Osteoblast (primary cell): Measurements from ENCODE around the gene LCLAT1. TPM values are rescaled to one million over a fixed set of nuclear protein-coding genes. Genes with fewer than 3 reads are reported as not detected.

Experiments used
- DNase-seq: peaks from one replicate; pipeline ENCODE4 v3.0.0; 2011; ENCODE audit warnings: low spot score, mixed read lengths; ENCODE audit not compliant: insufficient read length; ENCODE audit errors: missing footprints
- H2AFZ ChIP-seq: 2 replicates; pipeline ENCODE4 v1.6.0; 2011; ENCODE audit warnings: mild to moderate bottlenecking, low read length
- H3K27ac ChIP-seq: 2 replicates; pipeline ENCODE4 v1.5.1; 2011; ENCODE audit warnings: mild to moderate bottlenecking, low read depth, low read length, moderate library complexity
- H3K27me3 ChIP-seq: 2 replicates; pipeline ENCODE4 v1.6.0; 2012; ENCODE audit warnings: mild to moderate bottlenecking, control low read depth, inconsistent platforms, low read length, moderate library complexity; ENCODE audit not compliant: insufficient read depth
- H3K36me3 ChIP-seq: 2 replicates; pipeline ENCODE4 v1.5.1; 2011; ENCODE audit warnings: mild to moderate bottlenecking, low read length, control low read depth, moderate library complexity; ENCODE audit not compliant: insufficient read depth
- H3K4me1 ChIP-seq: 2 replicates; pipeline ENCODE4 v1.5.1; 2011; ENCODE audit warnings: mild to moderate bottlenecking, low read length, control low read depth, moderate library complexity; ENCODE audit not compliant: insufficient read depth
- H3K4me2 ChIP-seq: 2 replicates; pipeline ENCODE4 v1.6.0; 2011; ENCODE audit warnings: mild to moderate bottlenecking, low read length; ENCODE audit not compliant: insufficient read depth
- H3K4me3 ChIP-seq: fragments of 200-600 bp; sonication (generic); 3 replicates; pipeline ENCODE4 v1.5.1; 2012; ENCODE audit warnings: mild to moderate bottlenecking, low read length, inconsistent platforms; ENCODE audit not compliant: insufficient read depth
- H3K79me2 ChIP-seq: 2 replicates; pipeline ENCODE4 v1.6.0; 2012; ENCODE audit warnings: mild to moderate bottlenecking, low read length, control low read depth, inconsistent platforms; ENCODE audit not compliant: insufficient read depth
- H3K9me3 ChIP-seq: 2 replicates; pipeline ENCODE4 v1.5.1; 2011; ENCODE audit warnings: low read depth, low read length, control low read depth
- H4K20me1 ChIP-seq: 2 replicates; pipeline ENCODE4 v1.6.0; 2012; ENCODE audit warnings: mild to moderate bottlenecking, low read length, control low read depth; ENCODE audit not compliant: insufficient read depth
- total RNA-seq: library from RNA; depleted of rRNA; stranded (reverse); fragments of >200 nt; gene quantifications from 2 replicates; pipeline ENCODE4 v1.2.3, GENCODE V29; 2012
- TF ChIP-seq, protein P1 (sequence below): IDR thresholded peaks from 2 replicates; pipeline ENCODE4 v1.5.1; 2011; ENCODE audit warnings: mild to moderate bottlenecking, low read depth, low read length, moderate library complexity; ENCODE audit errors: extremely low read depth

The LCLAT1 gene
- total RNA-seq, 1 donor = 29.7 TPM

DNA sequence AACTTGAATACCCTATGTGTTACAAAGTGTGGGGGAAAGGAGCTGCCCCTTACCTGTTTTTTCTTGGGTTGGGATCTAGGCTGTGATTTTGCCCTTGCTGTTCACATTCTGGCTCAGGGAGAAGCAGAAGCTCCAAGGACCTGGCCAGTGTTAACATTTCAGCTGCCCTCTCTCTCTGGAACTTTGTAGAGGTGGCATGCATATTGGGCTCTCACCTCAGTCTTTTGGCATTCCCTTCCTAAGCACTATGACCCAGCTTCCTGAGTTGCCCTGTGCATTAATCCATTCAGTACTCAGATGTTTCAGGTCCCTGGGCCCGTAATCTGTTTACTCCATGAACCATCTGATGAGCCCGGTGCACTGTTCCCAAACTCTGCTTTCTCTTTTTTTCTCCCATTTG, 12.1 kb downstream of the LCLAT1 start:
- no peak overlapping the region for H3K27ac ChIP-seq
- H3K4me2 ChIP-seq = no peak overlapping the region
- no peaks in the 10 kb centered on the region for H3K9me3 ChIP-seq
- no peaks in the 10 kb centered on the region for H3K36me3 ChIP-seq
- peaks cover 62% of the 10 kb centered on the region for H3K79me2 ChIP-seq
- H3K27me3 ChIP-seq = no peaks in the 10 kb centered on the region
- no peak for DNase-seq
- H3K4me1 ChIP-seq = no peaks in the 10 kb centered on the region
- TF ChIP-seq, protein P1, sequence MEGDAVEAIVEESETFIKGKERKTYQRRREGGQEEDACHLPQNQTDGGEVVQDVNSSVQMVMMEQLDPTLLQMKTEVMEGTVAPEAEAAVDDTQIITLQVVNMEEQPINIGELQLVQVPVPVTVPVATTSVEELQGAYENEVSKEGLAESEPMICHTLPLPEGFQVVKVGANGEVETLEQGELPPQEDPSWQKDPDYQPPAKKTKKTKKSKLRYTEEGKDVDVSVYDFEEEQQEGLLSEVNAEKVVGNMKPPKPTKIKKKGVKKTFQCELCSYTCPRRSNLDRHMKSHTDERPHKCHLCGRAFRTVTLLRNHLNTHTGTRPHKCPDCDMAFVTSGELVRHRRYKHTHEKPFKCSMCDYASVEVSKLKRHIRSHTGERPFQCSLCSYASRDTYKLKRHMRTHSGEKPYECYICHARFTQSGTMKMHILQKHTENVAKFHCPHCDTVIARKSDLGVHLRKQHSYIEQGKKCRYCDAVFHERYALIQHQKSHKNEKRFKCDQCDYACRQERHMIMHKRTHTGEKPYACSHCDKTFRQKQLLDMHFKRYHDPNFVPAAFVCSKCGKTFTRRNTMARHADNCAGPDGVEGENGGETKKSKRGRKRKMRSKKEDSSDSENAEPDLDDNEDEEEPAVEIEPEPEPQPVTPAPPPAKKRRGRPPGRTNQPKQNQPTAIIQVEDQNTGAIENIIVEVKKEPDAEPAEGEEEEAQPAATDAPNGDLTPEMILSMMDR = no peak
- no peak overlapping the region for H3K4me3 ChIP-seq
- H2AFZ ChIP-seq = no peak overlapping the region
- peaks cover 6% of the 10 kb centered on the region for H4K20me1 ChIP-seq

DNA sequence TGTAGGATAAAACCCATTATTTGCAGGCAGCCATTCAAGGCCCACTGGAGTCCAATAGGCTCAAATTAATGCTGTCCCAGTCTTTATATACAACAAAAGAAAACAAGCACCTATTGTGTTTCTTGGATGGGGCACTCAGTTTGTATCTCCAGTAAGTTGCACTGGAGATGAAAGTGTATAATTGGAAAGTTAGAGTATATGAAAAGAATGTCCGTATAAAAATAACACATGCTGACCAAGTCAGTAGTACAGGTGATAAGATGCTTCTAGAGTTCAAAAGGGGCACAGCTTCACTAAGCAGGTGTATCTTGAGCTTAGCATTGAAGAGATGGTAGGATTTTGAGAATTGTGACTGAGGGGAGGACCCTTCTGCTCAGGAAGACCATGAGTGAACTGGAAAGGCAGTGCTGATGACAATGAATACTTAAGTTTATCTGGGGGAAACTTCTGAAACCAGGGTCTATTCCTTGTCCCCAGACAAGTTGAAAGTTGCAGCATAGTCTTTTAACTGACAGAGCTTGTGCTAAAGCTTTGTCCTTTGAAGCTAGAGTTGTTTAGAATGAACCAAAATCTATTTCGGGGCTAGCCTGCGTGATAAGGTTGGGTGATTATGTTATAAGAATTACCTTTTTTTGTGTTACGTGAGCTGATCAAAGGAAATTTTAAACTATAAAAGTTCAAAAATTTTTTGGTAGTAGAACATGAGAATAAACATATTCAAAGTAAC, 15.2 kb downstream of the LCLAT1 start:
- Histone ChIP-seq H3K27ac (no peak overlapping the region), H2AFZ (no peak overlapping the region), H3K4me1 (no peaks in the 10 kb centered on the region), H3K27me3 (no peaks in the 10 kb centered on the region), H3K9me3 (no peaks in the 10 kb centered on the region), H4K20me1 (peaks cover 6% of the 10 kb centered on the region), H3K36me3 (no peaks in the 10 kb centered on the region), H3K4me3 (no peak overlapping the region), H3K79me2 (peaks cover 50% of the 10 kb centered on the region), H3K4me2 (no peak overlapping the region)
- TF ChIP-seq, protein P1 = no peak
- DNase-seq = no peak

DNA sequence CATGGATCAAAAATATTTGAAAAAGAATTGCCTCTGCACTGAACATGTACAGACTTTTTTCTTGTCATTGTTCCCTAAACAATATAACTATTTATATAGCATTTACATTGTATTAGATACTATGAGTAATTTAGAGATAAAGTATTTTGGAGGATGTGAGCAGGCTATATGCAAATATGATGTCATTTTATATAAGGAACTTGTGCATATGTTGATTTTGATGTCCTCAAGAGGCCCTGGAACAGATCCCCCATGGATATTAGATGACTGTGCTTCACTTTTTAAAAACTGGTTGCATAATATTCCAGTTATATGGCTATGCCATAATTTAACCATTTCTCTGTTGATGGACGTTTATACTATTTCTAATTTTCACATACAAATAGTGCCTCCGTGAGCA, 16.5 kb downstream of the LCLAT1 start:
- no peaks in the 10 kb centered on the region for H3K9me3 ChIP-seq
- no peak overlapping the region for H2AFZ ChIP-seq
- no peaks in the 10 kb centered on the region for H3K36me3 ChIP-seq
- peaks cover 2% of the 10 kb centered on the region for H4K20me1 ChIP-seq
- TF ChIP-seq, protein P1 = no peak
- peaks cover 42% of the 10 kb centered on the region for H3K79me2 ChIP-seq
- H3K27ac ChIP-seq = no peak overlapping the region
- no peak overlapping the region for H3K4me2 ChIP-seq
- no peaks in the 10 kb centered on the region for H3K27me3 ChIP-seq
- H3K4me1 ChIP-seq = no peaks in the 10 kb centered on the region
- no peak overlapping the region for H3K4me3 ChIP-seq
- no peak for DNase-seq

DNA sequence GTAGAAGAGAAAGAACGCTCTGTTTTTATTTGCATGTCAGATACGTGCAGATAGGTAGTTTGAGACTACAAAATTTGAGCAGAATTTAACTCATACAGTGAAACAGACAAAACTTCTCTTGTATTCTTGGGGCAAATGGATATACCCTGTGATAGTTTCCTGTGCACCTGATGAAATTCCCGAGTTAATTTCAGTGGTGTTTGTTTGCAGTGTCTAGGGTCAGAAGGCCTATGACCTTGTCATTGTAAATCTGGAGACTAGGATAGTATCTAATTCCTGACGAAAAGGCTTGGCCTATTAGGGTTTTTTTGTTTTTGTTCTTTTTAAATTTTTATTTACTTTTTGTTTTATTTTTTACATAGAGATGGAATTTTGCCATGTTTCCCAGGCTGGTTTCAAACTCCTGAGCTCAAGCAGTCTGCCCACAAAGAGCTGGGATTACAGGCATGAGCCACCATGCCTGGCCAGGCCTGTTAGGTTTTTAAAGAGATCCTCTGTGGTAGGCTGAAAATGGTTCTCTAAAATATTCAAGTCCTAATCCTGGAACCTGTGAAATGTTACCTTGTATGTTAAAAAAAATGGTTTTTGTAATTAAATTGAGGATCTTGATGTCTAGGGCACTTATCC, 17.6 kb downstream of the LCLAT1 start:
- Histone ChIP-seq H4K20me1 (peaks cover 2% of the 10 kb centered on the region), H3K79me2 (peaks cover 43% of the 10 kb centered on the region), H3K9me3 (no peaks in the 10 kb centered on the region), H2AFZ (peak overlapping the region; percentile 10), H3K4me2 (no peak overlapping the region), H3K4me3 (no peak overlapping the region), H3K36me3 (no peaks in the 10 kb centered on the region), H3K27ac (no peak overlapping the region), H3K4me1 (no peaks in the 10 kb centered on the region), H3K27me3 (no peaks in the 10 kb centered on the region)
- TF ChIP-seq, protein P1 = no peak
- no peak for DNase-seq
